ENCODE data around the gene IDH3G.

DNA sequence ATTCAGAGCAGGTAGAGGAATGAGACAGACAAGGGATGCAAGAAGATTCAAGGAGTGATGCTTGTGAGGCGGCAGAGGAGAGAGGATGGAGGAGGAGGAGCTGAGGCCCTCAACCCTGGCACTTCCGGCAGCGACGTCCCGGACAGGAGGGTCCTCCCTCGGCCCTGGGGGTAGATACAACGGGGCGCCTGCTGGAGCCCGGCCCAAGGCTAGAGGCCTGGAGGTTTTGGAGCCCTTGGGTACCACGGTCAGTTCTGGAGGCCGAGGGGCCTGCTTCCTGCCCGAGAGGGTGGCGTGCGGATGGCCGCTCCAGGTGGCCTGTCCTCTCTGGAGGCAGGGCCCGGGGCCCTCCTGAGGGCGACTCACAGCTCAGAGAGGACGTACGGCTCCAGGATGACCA, 13.8 kb upstream of the IDH3G start:
- TF ChIP-seq, protein P1, sequence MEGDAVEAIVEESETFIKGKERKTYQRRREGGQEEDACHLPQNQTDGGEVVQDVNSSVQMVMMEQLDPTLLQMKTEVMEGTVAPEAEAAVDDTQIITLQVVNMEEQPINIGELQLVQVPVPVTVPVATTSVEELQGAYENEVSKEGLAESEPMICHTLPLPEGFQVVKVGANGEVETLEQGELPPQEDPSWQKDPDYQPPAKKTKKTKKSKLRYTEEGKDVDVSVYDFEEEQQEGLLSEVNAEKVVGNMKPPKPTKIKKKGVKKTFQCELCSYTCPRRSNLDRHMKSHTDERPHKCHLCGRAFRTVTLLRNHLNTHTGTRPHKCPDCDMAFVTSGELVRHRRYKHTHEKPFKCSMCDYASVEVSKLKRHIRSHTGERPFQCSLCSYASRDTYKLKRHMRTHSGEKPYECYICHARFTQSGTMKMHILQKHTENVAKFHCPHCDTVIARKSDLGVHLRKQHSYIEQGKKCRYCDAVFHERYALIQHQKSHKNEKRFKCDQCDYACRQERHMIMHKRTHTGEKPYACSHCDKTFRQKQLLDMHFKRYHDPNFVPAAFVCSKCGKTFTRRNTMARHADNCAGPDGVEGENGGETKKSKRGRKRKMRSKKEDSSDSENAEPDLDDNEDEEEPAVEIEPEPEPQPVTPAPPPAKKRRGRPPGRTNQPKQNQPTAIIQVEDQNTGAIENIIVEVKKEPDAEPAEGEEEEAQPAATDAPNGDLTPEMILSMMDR (conservative IDR thresholded peaks at IDR 0.05; ENCODE audit: low read depth, low read length): no peak
- TF ChIP-seq EZH2 (IDR thresholded peaks at IDR 0.05; ENCODE audit: borderline replicate concordance, low read depth, low read length, poor library complexity, severe bottlenecking): no peak
